Mucosa of descending colon (tissue), 3 donors: ENCODE measurements around the gene TMEM161B. TPM values are rescaled to one million over a fixed set of nuclear protein-coding genes. Genes with fewer than 3 reads are reported as not detected.

Source experiments
- ATAC-seq: fragments of 200-7000 bp; cut with Tn5 transposase; one replicate; pipeline ENCODE4 v1.9.1; 2020; ENCODE audit warnings: mild to moderate bottlenecking, moderate library complexity
- DNase-seq, 3 donors: peaks; one replicate each; pipeline ENCODE4 v3.0.0-alpha.2; 2020
- H3K36me3 ChIP-seq: fragments of 200-600 bp; one replicate; pipeline ENCODE4 v1.8.0; 2021; ENCODE audit warnings: low read depth, mild to moderate bottlenecking
- H3K4me1 ChIP-seq: fragments of 200-600 bp; one replicate; pipeline ENCODE4 v1.8.0; 2021; ENCODE audit warnings: low read depth, mild to moderate bottlenecking
- H3K4me3 ChIP-seq: fragments of 200-600 bp; one replicate; pipeline ENCODE4 v1.8.0; 2021; ENCODE audit warnings: mild to moderate bottlenecking
- H3K9me3 ChIP-seq: fragments of 200-600 bp; one replicate; pipeline ENCODE4 v1.8.0; 2021; ENCODE audit warnings: mild to moderate bottlenecking
- intact Hi-C, 2 donors: fragments of 100-400 bp; cut with DNase I in 1 of 2; cut with micrococcal nuclease in 1 of 2; formaldehyde crosslinking; loops; one replicate each; pipeline versions ENCODE4 v1.11.0 to v1.11.1; 2022; cut with DNase I, micrococcal nuclease
- total RNA-seq, 3 donors: library from RNA; stranded (reverse); fragmentation: NEBNext Ultra II Directional in 2 of 3; extraction: Animal tissue kit (Norgen Biotek cat#: 25700) in 2 of 3; gene quantifications; one replicate each; pipeline versions ENCODE4 v1.2.1 to v1.2.4, GENCODE V29; 2021 to 2023
- TF ChIP-seq, protein P1 (sequence below): fragments of 200-600 bp; IDR thresholded peaks from one replicate; pipeline ENCODE4 v1.8.0; 2022; ENCODE audit warnings: antibody characterized with exemption, mild to moderate bottlenecking
- donor health status: DM: no; HTN: no; CAD: no; lungs with moderate emphysema.
- donor health status: DM: no; HTN: no; CAD: no.
- donor health status: DM: no; HTN: yes; CAD: no.

TMEM161B gene
- total RNA-seq, 3 donors from 2014 or later, result 20.6 to 31.9 (median 27.8) TPM

DNA sequence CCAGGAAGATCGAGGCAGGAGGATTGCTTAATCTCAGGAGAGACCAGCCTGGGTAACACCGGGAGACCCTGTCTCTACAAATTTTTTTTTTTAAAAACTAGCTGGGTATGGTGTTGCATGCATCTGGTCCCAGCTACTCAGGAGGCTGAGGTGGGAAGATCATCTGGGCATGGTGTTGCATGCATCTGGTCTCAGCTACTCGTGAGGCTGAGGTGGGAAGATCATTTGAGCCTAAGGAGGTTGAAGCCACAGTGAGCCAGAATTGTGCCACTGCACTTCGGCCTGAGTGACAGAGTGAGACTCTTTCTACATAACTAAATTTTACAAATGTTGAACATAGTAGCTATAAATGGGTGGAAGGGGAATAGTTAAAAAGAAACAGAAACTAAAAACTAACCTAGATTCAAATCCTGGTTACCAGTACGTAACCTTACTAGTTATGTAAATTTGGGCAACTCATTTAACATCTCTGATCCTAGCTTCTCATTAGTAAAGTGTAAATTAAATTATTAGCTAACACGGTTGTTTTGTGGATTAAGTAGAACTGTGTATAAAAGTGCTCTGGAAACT lies 41.7 kb downstream of the TMEM161B start:
- Histone ChIP-seq H3K4me1 (no peaks in the 10 kb centered on the region), H3K9me3 (no peaks in the 10 kb centered on the region), H3K4me3 (no peak overlapping the region), H3K36me3 (no peaks in the 10 kb centered on the region)
- DNase-seq, result no peak
- intact Hi-C loops, result no loop called here
- TF ChIP-seq, protein P1, sequence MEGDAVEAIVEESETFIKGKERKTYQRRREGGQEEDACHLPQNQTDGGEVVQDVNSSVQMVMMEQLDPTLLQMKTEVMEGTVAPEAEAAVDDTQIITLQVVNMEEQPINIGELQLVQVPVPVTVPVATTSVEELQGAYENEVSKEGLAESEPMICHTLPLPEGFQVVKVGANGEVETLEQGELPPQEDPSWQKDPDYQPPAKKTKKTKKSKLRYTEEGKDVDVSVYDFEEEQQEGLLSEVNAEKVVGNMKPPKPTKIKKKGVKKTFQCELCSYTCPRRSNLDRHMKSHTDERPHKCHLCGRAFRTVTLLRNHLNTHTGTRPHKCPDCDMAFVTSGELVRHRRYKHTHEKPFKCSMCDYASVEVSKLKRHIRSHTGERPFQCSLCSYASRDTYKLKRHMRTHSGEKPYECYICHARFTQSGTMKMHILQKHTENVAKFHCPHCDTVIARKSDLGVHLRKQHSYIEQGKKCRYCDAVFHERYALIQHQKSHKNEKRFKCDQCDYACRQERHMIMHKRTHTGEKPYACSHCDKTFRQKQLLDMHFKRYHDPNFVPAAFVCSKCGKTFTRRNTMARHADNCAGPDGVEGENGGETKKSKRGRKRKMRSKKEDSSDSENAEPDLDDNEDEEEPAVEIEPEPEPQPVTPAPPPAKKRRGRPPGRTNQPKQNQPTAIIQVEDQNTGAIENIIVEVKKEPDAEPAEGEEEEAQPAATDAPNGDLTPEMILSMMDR, result no peak
- no peak for ATAC-seq

DNA sequence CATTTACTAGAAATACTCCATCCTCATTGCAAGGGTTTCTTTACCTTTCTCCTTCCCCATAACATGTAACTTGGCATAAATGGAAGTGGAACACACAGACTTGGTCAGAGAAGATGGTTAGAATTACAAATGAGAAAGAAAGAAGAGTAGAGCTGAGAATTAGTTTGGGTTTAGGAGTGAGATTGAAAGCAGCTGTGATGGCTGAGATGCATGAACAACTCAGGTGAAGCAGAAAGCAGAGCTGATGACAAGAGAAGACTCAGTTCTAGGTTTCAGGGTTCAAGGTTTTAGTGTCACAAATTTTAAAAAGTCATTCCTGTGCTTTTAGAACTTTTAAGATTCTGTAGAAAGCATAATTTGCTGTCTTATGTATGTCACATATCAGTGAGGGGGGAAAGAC lies 54.0 kb downstream of the TMEM161B start:
- no peaks in the 10 kb centered on the region for H3K36me3 ChIP-seq
- H3K9me3 ChIP-seq, result no peaks in the 10 kb centered on the region
- intact Hi-C loops, result no loop called here
- no peak for DNase-seq
- TF ChIP-seq, protein P1, result no peak
- ATAC-seq, result no peak
- no peaks in the 10 kb centered on the region for H3K4me1 ChIP-seq
- no peak overlapping the region for H3K4me3 ChIP-seq

DNA sequence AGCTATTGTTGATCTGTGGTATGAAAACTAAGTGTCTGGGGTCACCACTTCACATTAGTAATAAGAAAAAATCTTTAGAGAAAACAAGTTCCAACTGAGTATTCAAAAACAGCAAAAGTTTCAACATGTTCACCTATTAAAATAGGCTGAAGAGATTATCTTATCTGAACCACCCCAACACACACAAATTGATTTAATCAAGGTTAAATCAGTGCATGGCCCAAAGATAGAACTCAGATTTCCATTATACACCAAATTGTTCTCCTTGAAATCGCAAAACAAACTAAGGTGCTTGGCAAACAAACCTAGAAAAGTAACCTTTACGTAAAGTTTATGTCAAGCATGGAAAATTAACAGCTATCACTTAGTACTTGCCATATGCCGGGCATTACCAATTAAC lies 61.1 kb downstream of the TMEM161B start:
- no peak overlapping the region for H3K4me3 ChIP-seq
- H3K4me1 ChIP-seq, result no peaks in the 10 kb centered on the region
- ATAC-seq (no peak), DNase-seq (no peak)
- intact Hi-C loops, result no loop called here
- TF ChIP-seq, protein P1, result no peak
- H3K9me3 ChIP-seq, result no peaks in the 10 kb centered on the region
- H3K36me3 ChIP-seq, result no peaks in the 10 kb centered on the region

DNA sequence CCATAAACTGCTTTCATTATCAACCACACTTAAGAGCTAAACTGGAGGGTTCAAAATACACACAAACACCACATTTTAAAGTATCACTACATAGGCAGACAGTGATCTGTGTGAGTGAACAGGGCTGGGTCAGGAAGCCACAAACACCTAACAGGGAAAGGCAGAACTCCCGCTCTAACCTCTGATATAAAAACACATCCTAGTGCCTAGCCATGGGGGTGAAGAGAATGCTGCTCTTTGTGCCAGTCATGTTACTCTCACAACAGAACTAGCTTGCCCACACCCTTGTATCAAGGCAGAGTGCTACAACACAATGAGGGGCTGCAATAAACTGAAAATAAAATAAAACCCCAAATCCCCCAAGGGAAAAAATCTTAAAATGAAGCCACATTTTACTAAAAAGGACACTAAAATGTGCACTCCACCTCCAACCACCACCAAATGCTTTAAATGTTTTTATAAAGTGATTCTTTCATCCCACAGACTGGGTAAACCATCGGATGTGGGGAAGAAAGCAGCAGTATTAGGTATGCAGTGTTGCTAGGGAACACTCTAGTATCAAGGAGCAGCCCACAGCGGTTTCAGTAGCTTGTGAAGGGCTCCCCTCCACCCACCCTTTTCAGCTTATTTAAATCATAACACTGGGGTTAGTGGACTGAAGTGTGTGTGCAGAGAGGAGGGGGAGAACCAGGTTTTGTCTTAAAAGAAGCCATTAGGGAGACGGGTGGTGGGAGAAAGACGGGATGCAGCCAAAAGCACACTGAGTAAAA lies 64.5 kb downstream of the TMEM161B start:
- TF ChIP-seq, protein P1, result no peak
- Histone ChIP-seq H3K4me1 (no peaks in the 10 kb centered on the region), H3K9me3 (no peaks in the 10 kb centered on the region), H3K4me3 (no peak overlapping the region), H3K36me3 (peaks cover 3% of the 10 kb centered on the region)
- intact Hi-C loops, result no loop called here
- ATAC-seq (peak; percentile 53), DNase-seq (peak in 1 of 3 donors; percentile 8)

DNA sequence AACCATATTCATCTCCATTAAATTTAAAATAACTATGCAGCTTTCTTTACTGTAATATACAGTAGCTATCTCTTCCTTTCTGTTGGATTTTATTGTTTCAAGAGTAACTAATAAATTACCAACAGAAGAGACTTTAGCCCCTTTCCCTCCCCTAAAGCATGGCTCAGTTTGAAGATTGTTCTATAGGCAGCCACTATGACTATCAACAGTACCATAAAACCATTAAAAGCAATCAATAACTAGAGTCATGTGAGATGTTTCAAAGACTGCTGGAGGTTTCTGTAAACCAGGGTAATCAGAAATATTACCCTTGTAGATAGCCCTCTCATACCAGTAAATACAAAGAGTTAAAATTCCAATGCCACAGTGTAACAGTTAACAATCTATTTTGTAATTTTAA lies 73.0 kb downstream of the TMEM161B start:
- no peaks in the 10 kb centered on the region for H3K36me3 ChIP-seq
- DNase-seq (no peak), ATAC-seq (no peak)
- TF ChIP-seq, protein P1, result no peak
- no peak overlapping the region for H3K4me3 ChIP-seq
- peaks cover 6% of the 10 kb centered on the region for H3K9me3 ChIP-seq
- no peaks in the 10 kb centered on the region for H3K4me1 ChIP-seq
- intact Hi-C loops, result no loop called here
